Upper lobe of left lung (tissue), 4 donors: ENCODE results near the gene ARID3C.

Experiments used
- CTCF ChIP-seq, 6 experiments: fragments of 450-650 bp in 4 of 6; fragments of 200-600 bp in 2 of 6; sonication (generic) in 2 of 6; IDR thresholded peaks; one replicate each; pipeline ENCODE4 v1.5.1; 2016 to 2019; ENCODE audit warnings: antibody characterized with exemption in 6 of 6
- POLR2A ChIP-seq, 4 donors: fragments of 450-650 bp; IDR thresholded peaks; one replicate each; pipeline ENCODE4 v1.5.1; 2016 to 2017; ENCODE audit warnings: antibody characterized with exemption in 4 of 4, mild to moderate bottlenecking in 2 of 4
- POLR2AphosphoS5 ChIP-seq, 2 donors: sonication (generic); formaldehyde crosslinking; IDR thresholded peaks; one replicate each; pipeline ENCODE4 v1.5.1; 2017; ENCODE audit warnings: antibody characterized with exemption in 2 of 2

- no peak for TF ChIP-seq CTCF (IDR thresholded peaks at IDR 0.05)
- no peak for TF ChIP-seq POLR2AphosphoS5 (IDR thresholded peaks at IDR 0.05)
- TF ChIP-seq POLR2A (IDR thresholded peaks at IDR 0.05), result no peak
Observed at GRCh38 chr9:34650816-34651215, 21.9 kb upstream of the ARID3C start.
